SK-N-SH (cell line): ENCODE data around the gene MAP4. TPM values are rescaled to one million over a fixed set of nuclear protein-coding genes. Genes with fewer than 3 reads are reported as not detected.

Experiments used
- CTCF ChIA-PET: fragments of 300-600, 350-600 bp; formaldehyde crosslinking; extraction: SDS; loops from one replicate; lab custom pipeline; 2021; lab: Yijun Ruan, JAX
- POLR2A ChIA-PET: fragments of 350-600 bp; sonication (Branson Sonifier 250); formaldehyde crosslinking; extraction: SDS; loops from one replicate; lab custom pipeline; 2020; ENCODE audit warnings: antibody characterized with exemption, inconsistent platforms; lab: Yijun Ruan, JAX
- DNase-seq: peaks from one replicate; pipeline ENCODE4 v3.0.0; 2012
- H2AFZ ChIP-seq: fragments of 200-600 bp; sonication (generic); 2 replicates; pipeline ENCODE4 v1.8.1; 2016; ENCODE audit warnings: antibody characterized with exemption, mild to moderate bottlenecking, low read depth
- H3F3A ChIP-seq: fragments of 200-600 bp; sonication (generic); replicated peaks from 2 replicates; pipeline ENCODE3; 2016; ENCODE audit warnings: antibody characterized with exemption, mild to moderate bottlenecking; ENCODE audit not compliant: insufficient read depth
- H3K27ac ChIP-seq, 2 experiments: fragments of 200-500 bp in 1 of 2; fragments of 200-600 bp in 1 of 2; sonication (Bioruptor generic) in 1 of 2; sonication (generic), shearing (Covaris generic) in 1 of 2; 2 replicates each; pipeline versions ENCODE4 v1.5.1 to v1.6.1; 2014 to 2016; ENCODE audit warnings: low read depth in 2 of 2, inconsistent platforms in 1 of 2, low read length in 1 of 2, mild to moderate bottlenecking in 1 of 2, mixed read lengths in 1 of 2
- H3K27me3 ChIP-seq: fragments of 200-600 bp; sonication (generic), shearing (Covaris generic); 2 replicates; pipeline ENCODE4 v1.6.1; 2016; ENCODE audit warnings: mixed run types; ENCODE audit not compliant: insufficient read depth
- H3K36me3 ChIP-seq, 2 experiments: fragments of 200-500 bp in 1 of 2; fragments of 200-600 bp in 1 of 2; sonication (Bioruptor generic) in 1 of 2; sonication (generic) in 1 of 2; replicated peaks in 1 of 2; 2 replicates each; pipeline versions ENCODE3 to v1.5.1; 2014 to 2016; ENCODE audit warnings: low read length in 1 of 2, mild to moderate bottlenecking in 1 of 2; ENCODE audit not compliant: insufficient read depth in 2 of 2, control insufficient read depth in 1 of 2
- H3K4me1 ChIP-seq, 2 experiments: fragments of 200-500 bp in 1 of 2; fragments of 200-600 bp in 1 of 2; sonication (Bioruptor generic) in 1 of 2; sonication (generic), shearing (Covaris generic) in 1 of 2; 2 replicates each; pipeline versions ENCODE4 v1.5.1 to v1.6.1; 2014 to 2016; ENCODE audit warnings: low read depth in 1 of 2, low read length in 1 of 2, mixed run types in 1 of 2; ENCODE audit not compliant: insufficient read depth in 2 of 2, control insufficient read depth in 1 of 2
- H3K4me2 ChIP-seq: fragments of 200-600 bp; sonication (generic), shearing (Covaris generic); 2 replicates; pipeline ENCODE4 v1.6.1; 2017; ENCODE audit warnings: mixed run types
- H3K4me3 ChIP-seq, 2 experiments: fragments of 200-500 bp in 1 of 2; fragments of 200-600 bp in 1 of 2; sonication (Bioruptor generic) in 1 of 2; sonication (generic), shearing (Covaris generic) in 1 of 2; 2 replicates each; pipeline versions ENCODE4 v1.5.1 to v1.8.1; 2014 to 2016; ENCODE audit warnings: low read depth in 2 of 2, inconsistent platforms in 1 of 2, low read length in 1 of 2, mild to moderate bottlenecking in 1 of 2, mixed read lengths in 1 of 2, moderate library complexity in 1 of 2
- H3K79me2 ChIP-seq: fragments of 200-600 bp; sonication (generic); 2 replicates; pipeline ENCODE4 v1.8.1; 2017; ENCODE audit warnings: mild to moderate bottlenecking; ENCODE audit not compliant: insufficient read depth
- H3K9ac ChIP-seq: fragments of 200-600 bp; sonication (generic); 2 replicates; pipeline ENCODE4 v1.6.1; 2017; ENCODE audit warnings: mixed run types
- H3K9me2 ChIP-seq: fragments of 200-600 bp; sonication (generic); 2 replicates; pipeline ENCODE4 v1.6.1; 2017; ENCODE audit warnings: mixed run types
- H3K9me3 ChIP-seq: fragments of 200-600 bp; sonication (generic); 2 replicates; pipeline ENCODE4 v1.6.1; 2017; ENCODE audit warnings: mixed run types, mild to moderate bottlenecking, moderate library complexity
- H4K20me1 ChIP-seq: fragments of 200-600 bp; sonication (generic); 2 replicates; pipeline ENCODE4 v1.6.1; 2017; ENCODE audit warnings: mild to moderate bottlenecking, mixed run types; ENCODE audit not compliant: insufficient read depth
- EP300 ChIP-seq, 2 experiments: IDR thresholded peaks; 2 replicates each; pipeline versions ENCODE4 v1.4.0 to v1.6.1; 2012; ENCODE audit warnings: borderline replicate concordance in 1 of 2, low read depth in 1 of 2, low read length in 1 of 2
- FOXJ3 ChIP-seq: sonication (generic); formaldehyde crosslinking; IDR thresholded peaks from 2 replicates; pipeline ENCODE4 v1.5.1; 2020; ENCODE audit warnings: mild to moderate bottlenecking, missing genetic modification reagents
- GATA2 ChIP-seq: sonication (generic); formaldehyde crosslinking; IDR thresholded peaks from 2 replicates; pipeline ENCODE4 v1.5.0; 2020; ENCODE audit warnings: mild to moderate bottlenecking, missing genetic modification reagents
- JUND ChIP-seq: IDR thresholded peaks from 2 replicates; pipeline ENCODE4 v1.4.0; 2012
- MAX ChIP-seq: IDR thresholded peaks from 2 replicates; pipeline ENCODE4 v1.4.0; 2012; ENCODE audit warnings: low read depth
- MEF2A ChIP-seq: IDR thresholded peaks from 2 replicates; pipeline ENCODE4 v1.4.0; 2012; ENCODE audit warnings: low read depth, borderline replicate concordance
- MXI1 ChIP-seq: IDR thresholded peaks from 2 replicates; pipeline ENCODE4 v1.6.1; 2012; ENCODE audit warnings: mild to moderate bottlenecking, low read depth, low read length, improper control_type of control experiment
- NFIC ChIP-seq: IDR thresholded peaks from 2 replicates; pipeline ENCODE4 v1.4.0; 2012; ENCODE audit warnings: borderline replicate concordance
- NRF1 ChIP-seq: IDR thresholded peaks from 2 replicates; pipeline ENCODE4 v1.6.1; 2012; ENCODE audit warnings: low read depth, mild to moderate bottlenecking, low read length
- PBX3 ChIP-seq: IDR thresholded peaks from 2 replicates; pipeline ENCODE4; 2012
- RCOR1 ChIP-seq: fragments of 150-350 bp; IDR thresholded peaks from 2 replicates; pipeline ENCODE4 v1.6.1; 2017; ENCODE audit warnings: antibody characterized with exemption, low read length
- SMC3 ChIP-seq: IDR thresholded peaks from 2 replicates; pipeline ENCODE4 v1.6.1; 2012; ENCODE audit warnings: low read depth, low read length, improper control_type of control experiment
- TCF12 ChIP-seq: IDR thresholded peaks from 2 replicates; pipeline ENCODE4 v1.4.0; 2012
- YY1 ChIP-seq: IDR thresholded peaks from 2 replicates; pipeline ENCODE4 v1.4.0; 2012; ENCODE audit warnings: low read depth, mild to moderate bottlenecking
- whole genome bisulfite sequencing: methylation state at CpG from one replicate; pipeline ENCODE4 v1.1.6; 2017; ENCODE audit warnings: low lambda C conversion rate; 5-methylcytosine and 5-hydroxymethylcytosine counted together
- polyA plus RNA-seq, 3 experiments: library from polyadenylated mRNA; depleted of rRNA; stranded (reverse); fragments of >200 nt; gene quantifications; 2 replicates each; pipeline ENCODE4 v1.2.3, GENCODE V29; 2012
- TF ChIP-seq, protein P1 (sequence below): fragments of 150-350 bp; IDR thresholded peaks from 2 replicates; pipeline ENCODE4 v1.6.1; 2016; ENCODE audit warnings: mild to moderate bottlenecking, low read depth, low read length

The MAP4 gene
- polyA plus RNA-seq, 1 of the 3 experiments (the other 2 are of a cell fraction): 121 TPM

DNA sequence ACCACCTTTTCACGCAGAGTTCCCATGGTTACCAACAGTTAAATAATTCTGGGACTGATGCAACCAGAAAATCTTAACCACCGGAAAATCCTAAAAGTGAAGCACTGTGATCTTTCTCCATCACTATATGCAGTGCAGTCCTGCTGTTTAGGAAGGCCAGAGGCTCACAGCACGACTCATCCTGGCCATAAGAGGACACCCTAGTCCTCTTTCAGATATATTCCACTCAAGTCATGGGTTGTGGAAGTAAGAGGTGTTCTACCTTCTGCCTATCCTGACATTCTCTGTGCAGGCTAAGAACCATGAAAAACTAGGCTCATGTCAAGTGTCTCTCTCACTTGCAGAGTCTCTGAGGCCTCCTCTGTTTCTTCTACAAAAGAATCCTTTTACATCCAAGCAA lies 146.1 kb downstream of the MAP4 start:
- POLR2A ChIA-PET: no interaction called here
- no peak for DNase-seq
- 97% methylated on average over 3 of the region's 3 CpGs for WGBS
- H2AFZ ChIP-seq: no peak overlapping the region
- H3K4me2 ChIP-seq: no peak overlapping the region
- no peak overlapping the region for H3K9ac ChIP-seq
- no peaks in the 10 kb centered on the region for H3K27me3 ChIP-seq
- no peak for TF ChIP-seq EP300 (IDR thresholded peaks at IDR 0.05; ENCODE audit: borderline replicate concordance in 1 of 2, low read depth in 1 of 2, low read length in 1 of 2)
- TF ChIP-seq YY1: no peak
- no peak overlapping the region for H3K4me3 ChIP-seq
- H3F3A ChIP-seq: no peaks in the 10 kb centered on the region
- peaks cover 11% of the 10 kb centered on the region; the same call in 1 of the 2 replicates for H3K79me2 ChIP-seq
- no peaks in the 10 kb centered on the region for H3K9me3 ChIP-seq
- H3K9me2 ChIP-seq: no peaks in the 10 kb centered on the region
- H3K27ac ChIP-seq: no peak overlapping the region
- peaks cover 66 to 67% of the 10 kb centered on the region in 2 experiments for H3K36me3 ChIP-seq
- no peaks in the 10 kb centered on the region for H3K4me1 ChIP-seq
- no peaks in the 10 kb centered on the region for H4K20me1 ChIP-seq
- CTCF ChIA-PET: interaction anchor here (1.3 to 5.8 kb wide), 2 partner anchors 33 to 281 kb away, joined by 3 to 16 read pairs; no protein-coding TSS in a partner anchor

DNA sequence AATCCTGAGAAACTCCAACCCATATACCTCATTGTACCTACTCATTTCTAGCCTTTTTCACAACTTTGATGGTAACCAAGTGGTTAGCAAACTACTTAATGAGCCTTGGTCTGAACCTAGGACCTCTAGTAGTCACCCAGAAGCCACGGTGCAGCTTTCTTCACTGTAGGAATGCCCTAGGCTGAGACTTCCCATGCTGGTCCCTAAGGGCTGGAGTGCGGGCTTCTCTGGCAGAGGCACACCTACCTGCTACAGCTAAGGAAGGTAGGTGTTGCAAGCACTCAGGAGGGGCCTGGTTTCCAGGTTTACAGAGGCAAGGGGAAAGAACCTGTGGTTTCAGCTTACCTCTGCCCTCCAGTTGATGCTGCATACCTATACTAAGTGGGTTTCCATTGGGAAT lies 147.9 kb downstream of the MAP4 start:
- H3K9me2 ChIP-seq: no peaks in the 10 kb centered on the region
- TF ChIP-seq NRF1 (no peak), SMC3 (no peak), GATA2 (no peak), NFIC (no peak), MXI1 (no peak), PBX3 (no peak), EP300 (IDR thresholded peaks at IDR 0.05; ENCODE audit: borderline replicate concordance in 1 of 2, low read depth in 1 of 2, low read length in 1 of 2) (no peak), MAX (no peak), JUND (no peak), MEF2A (no peak), FOXJ3 (no peak), RCOR1 (no peak), TCF12 (no peak)
- TF ChIP-seq, protein P1, sequence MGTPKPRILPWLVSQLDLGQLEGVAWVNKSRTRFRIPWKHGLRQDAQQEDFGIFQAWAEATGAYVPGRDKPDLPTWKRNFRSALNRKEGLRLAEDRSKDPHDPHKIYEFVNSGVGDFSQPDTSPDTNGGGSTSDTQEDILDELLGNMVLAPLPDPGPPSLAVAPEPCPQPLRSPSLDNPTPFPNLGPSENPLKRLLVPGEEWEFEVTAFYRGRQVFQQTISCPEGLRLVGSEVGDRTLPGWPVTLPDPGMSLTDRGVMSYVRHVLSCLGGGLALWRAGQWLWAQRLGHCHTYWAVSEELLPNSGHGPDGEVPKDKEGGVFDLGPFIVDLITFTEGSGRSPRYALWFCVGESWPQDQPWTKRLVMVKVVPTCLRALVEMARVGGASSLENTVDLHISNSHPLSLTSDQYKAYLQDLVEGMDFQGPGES: no peak
- peaks cover 54 to 64% of the 10 kb centered on the region in 2 experiments for H3K36me3 ChIP-seq
- H3K4me2 ChIP-seq: no peak overlapping the region
- no peak overlapping the region for H3K4me3 ChIP-seq
- H4K20me1 ChIP-seq: no peaks in the 10 kb centered on the region
- H3K4me1 ChIP-seq: no peaks in the 10 kb centered on the region
- no peak for DNase-seq
- 100% methylated on average over 1 of the region's 2 CpGs for WGBS
- POLR2A ChIA-PET: no interaction called here
- H2AFZ ChIP-seq: no peak overlapping the region
- H3K9ac ChIP-seq: no peak overlapping the region
- H3F3A ChIP-seq: no peaks in the 10 kb centered on the region
- no peaks in the 10 kb centered on the region for H3K9me3 ChIP-seq
- H3K27me3 ChIP-seq: no peaks in the 10 kb centered on the region
- no peak overlapping the region for H3K27ac ChIP-seq
- CTCF ChIA-PET: interaction anchor here (1.2 to 5.8 kb wide), 2 partner anchors 121 to 283 kb away, joined by 5 to 16 read pairs; no protein-coding TSS in a partner anchor
- peaks cover 5% of the 10 kb centered on the region; the same call in 1 of the 2 replicates for H3K79me2 ChIP-seq
